GM12875 (cell line): ENCODE results near the gene PDGFC.

Experiments used
- H3K4me3 ChIP-seq: one replicate; pipeline ENCODE4 v1.5.1; 2011; ENCODE audit warnings: low read depth, low read length, control low read depth
- TF ChIP-seq, protein P1 (sequence below): IDR thresholded peaks from 2 replicates; pipeline ENCODE4 v1.5.1; 2011; ENCODE audit warnings: low read depth, mild to moderate bottlenecking, control low read depth, inconsistent platforms, low read length, moderate library complexity, borderline replicate concordance; ENCODE audit not compliant: insufficient read depth

PDGFC gene

DNA sequence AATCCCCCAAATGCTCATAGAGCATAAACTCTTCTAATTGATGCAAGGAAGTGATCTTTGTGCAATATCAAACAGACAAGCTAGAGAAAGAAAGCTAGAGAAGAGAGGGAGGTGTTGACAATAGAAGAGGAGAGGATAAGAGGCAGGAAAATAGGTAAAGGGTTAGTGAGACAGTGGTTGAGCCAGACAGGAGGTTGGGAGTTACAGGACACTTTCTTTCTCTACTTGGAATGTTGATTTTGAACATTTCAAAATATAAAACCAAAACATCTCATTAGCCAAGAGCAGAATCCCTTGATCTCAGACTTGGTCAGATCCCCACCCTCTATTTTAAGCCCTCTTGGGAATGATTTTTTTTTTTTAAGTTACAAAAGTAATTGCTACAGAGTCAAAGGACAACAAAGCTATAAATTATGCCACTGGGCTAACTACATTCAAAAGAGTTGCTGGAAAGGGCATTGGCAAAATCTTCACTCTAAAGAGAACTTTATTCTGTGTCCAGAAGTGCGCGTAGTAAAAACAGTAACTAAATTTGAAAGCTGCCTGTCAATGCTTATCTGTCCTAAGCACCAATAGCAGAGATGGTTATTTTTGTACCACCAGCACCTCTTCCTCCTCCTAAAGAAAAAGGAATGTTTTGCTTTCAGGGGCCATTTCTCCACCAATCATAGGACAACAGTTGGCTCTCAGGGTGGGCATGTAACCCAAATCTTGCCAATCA is 133.8 kb downstream of the PDGFC start:
- no peak overlapping the region for H3K4me3 ChIP-seq
- TF ChIP-seq, protein P1, sequence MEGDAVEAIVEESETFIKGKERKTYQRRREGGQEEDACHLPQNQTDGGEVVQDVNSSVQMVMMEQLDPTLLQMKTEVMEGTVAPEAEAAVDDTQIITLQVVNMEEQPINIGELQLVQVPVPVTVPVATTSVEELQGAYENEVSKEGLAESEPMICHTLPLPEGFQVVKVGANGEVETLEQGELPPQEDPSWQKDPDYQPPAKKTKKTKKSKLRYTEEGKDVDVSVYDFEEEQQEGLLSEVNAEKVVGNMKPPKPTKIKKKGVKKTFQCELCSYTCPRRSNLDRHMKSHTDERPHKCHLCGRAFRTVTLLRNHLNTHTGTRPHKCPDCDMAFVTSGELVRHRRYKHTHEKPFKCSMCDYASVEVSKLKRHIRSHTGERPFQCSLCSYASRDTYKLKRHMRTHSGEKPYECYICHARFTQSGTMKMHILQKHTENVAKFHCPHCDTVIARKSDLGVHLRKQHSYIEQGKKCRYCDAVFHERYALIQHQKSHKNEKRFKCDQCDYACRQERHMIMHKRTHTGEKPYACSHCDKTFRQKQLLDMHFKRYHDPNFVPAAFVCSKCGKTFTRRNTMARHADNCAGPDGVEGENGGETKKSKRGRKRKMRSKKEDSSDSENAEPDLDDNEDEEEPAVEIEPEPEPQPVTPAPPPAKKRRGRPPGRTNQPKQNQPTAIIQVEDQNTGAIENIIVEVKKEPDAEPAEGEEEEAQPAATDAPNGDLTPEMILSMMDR, result no peak

DNA sequence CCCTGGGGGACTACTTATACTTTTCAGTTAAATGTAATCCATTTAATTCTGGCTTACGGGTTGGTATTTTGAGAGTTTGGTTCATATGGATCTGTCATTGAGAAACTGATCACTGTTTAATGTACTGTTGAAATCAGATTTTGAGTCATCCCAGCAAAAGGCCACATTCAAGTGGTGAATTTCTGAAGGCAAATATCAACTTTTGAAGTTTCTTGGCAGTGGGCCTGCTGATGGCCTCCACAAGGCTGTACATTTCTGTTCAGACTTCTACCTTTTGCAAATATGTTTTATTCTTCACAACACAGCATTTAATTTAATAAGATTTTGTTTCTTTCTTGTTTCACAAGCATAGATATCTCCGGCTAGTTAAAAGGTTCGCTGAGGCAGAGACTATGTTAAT is 138.7 kb downstream of the PDGFC start:
- TF ChIP-seq, protein P1, result no peak
- H3K4me3 ChIP-seq, result no peak overlapping the region

DNA sequence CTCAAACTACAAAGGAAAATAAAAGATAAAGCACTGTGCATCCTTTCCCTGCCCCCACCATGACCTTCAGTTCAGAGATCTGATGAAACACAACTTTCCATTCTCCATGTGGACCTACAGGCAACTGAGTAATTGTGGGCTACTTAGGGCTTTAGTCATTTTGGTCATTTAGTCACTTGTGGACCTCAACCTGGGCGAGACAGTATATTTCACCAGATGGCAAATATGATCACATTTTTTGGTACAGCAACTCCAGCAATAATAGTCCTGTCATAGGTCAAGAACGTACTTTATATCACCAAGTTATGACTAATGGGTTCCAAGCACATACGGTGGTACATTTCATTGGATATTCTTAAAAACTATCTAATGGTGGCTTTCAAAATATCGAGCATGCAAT is 141.2 kb downstream of the PDGFC start:
- no peak overlapping the region for H3K4me3 ChIP-seq
- TF ChIP-seq, protein P1, result no peak

DNA sequence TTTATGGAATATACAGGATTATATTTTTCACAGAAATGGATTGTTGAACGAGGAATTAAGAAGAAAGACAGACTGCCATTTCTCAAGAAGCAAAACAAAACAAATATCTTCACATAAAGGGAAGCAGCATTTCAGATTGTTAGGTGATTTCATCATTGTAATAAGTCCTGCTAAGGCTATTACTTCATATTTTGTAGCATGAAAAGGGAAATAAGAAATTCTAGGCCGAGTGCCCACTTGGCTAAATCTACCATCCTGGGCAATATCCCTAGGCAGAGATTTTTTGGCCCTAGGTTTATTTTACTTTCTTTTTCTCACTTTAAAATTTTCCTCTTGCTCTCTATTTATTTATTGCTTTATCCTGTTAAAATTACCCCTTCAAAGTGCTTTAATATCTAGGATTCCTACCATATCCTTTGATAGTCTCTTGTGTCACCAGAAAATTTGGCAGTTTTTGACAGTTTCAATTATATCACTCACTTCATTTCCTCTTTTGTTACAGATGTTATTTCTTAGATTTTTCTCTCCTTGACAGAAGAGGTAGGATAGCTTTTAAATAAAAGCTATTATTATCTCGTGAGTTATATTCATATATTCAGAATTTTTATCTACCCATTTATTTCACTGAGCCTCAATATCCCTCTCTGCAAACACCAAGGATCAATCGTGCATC is 142.3 kb downstream of the PDGFC start:
- TF ChIP-seq, protein P1, result no peak
- H3K4me3 ChIP-seq, result no peak overlapping the region

DNA sequence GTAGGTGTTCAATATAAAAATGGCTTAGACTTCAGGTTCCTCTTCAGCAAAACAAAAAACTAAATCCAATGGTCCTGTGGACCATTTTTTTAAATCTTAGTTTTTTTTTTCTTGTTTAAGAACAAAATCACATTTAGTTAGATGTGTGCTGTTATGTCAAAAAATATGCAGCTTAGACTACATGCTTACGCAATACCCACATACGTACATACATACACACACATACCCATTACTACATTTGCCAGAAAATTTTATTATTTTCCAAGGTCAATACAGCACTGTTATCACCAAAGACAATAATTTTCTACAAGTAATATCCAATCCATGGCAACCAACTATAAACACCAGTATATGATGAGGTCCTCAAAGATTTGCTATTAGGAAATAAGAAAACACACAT is 144.1 kb downstream of the PDGFC start:
- no peak overlapping the region for H3K4me3 ChIP-seq
- TF ChIP-seq, protein P1, result no peak

DNA sequence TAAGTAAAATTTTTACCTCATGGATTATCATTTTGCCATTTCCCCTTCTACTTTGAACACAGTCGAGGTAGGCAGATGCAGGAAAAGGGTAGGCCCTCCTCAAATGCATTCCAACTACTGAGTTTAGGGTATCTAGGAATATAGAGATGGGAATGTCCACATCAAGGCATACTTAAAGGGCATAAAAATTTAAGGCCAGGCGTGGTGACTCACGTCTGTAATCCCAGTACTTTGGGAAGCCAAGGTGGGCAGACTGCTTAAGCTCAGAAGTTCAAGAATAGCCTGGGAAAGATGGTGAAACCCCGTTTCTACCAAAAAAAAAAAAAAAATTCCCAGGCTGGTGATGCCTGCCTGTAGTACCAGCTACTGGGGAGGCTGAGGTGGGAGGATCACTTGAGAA is 146.5 kb downstream of the PDGFC start:
- TF ChIP-seq, protein P1, result no peak
- no peak overlapping the region for H3K4me3 ChIP-seq
